NCI-H2029 treated with DMSO at 0.1 percent for 48 hours (cell line): ENCODE measurements around the gene PIP4K2A.
"Not testable (repeated sequence)": the region's sequence is repeated elsewhere in the genome, so short reads cannot be mapped to it uniquely, and the experiment has no call there.

ENCODE experiments used
- DNase-seq: peaks from one replicate; lab custom pipeline; 2025; lab: John Stamatoyannopoulos, UW

PIP4K2A gene

GRCh38 chr10:22714479-22715289 lies at the start of gene PIP4K2A:
Gene PIP4K2A, minus strand, starts transcription at chr10:22714578. Its CDS starts 252 bp downstream, at chr10:22714326.
- DNase-seq: no peak

- DNase-seq: no peak
These were observed 47.3 kb upstream of the PIP4K2A start for GRCh38 chr10:22761569-22762220.

- DNase-seq: no peak
These were observed 45.6 kb upstream of the PIP4K2A start for GRCh38 chr10:22760025-22760424.

- no peak for DNase-seq
These were observed 44.5 kb upstream of the PIP4K2A start for GRCh38 chr10:22758867-22759266.

- DNase-seq: no peak
These were observed 39.9 kb upstream of the PIP4K2A start for GRCh38 chr10:22754296-22754695.

- DNase-seq: no peak
These were observed 39.4 kb upstream of the PIP4K2A start for GRCh38 chr10:22753786-22754185.

- no peak for DNase-seq
These were observed 38.0 kb upstream of the PIP4K2A start for GRCh38 chr10:22752272-22752889.

- no peak for DNase-seq
These were observed 35.8 kb upstream of the PIP4K2A start for GRCh38 chr10:22750131-22750530.

GRCh38 chr10:22744858-22745257 lies 30.5 kb upstream of the PIP4K2A start:
- DNase-seq: not testable (repeated sequence)

GRCh38 chr10:22742678-22743077 lies 28.3 kb upstream of the PIP4K2A start:
- DNase-seq: no peak

- not testable (repeated sequence) for DNase-seq
These were observed 27.3 kb upstream of the PIP4K2A start for GRCh38 chr10:22741631-22742030.

GRCh38 chr10:22740180-22740579 lies 25.8 kb upstream of the PIP4K2A start:
- no peak for DNase-seq

GRCh38 chr10:22737587-22737986 lies 23.2 kb upstream of the PIP4K2A start:
- no peak for DNase-seq

- DNase-seq: no peak
These were observed 21.8 kb upstream of the PIP4K2A start for GRCh38 chr10:22736134-22736533.

- DNase-seq: no peak
These were observed 19.6 kb upstream of the PIP4K2A start for GRCh38 chr10:22733992-22734391.

GRCh38 chr10:22727663-22728062 lies 13.3 kb upstream of the PIP4K2A start:
- no peak for DNase-seq

GRCh38 chr10:22727112-22727511 lies 12.7 kb upstream of the PIP4K2A start:
- DNase-seq: no peak

- DNase-seq: no peak
These were observed 10.4 kb upstream of the PIP4K2A start for GRCh38 chr10:22724773-22725172.

GRCh38 chr10:22723783-22724182 lies 9.4 kb upstream of the PIP4K2A start:
- no peak for DNase-seq

GRCh38 chr10:22723343-22723779 lies 9.0 kb upstream of the PIP4K2A start:
- DNase-seq: no peak

- DNase-seq: no peak
These were observed 8.3 kb upstream of the PIP4K2A start for GRCh38 chr10:22722626-22723169.

- no peak for DNase-seq
These were observed 6.3 kb upstream of the PIP4K2A start for GRCh38 chr10:22720667-22721066.
